Measurements from ENCODE around the gene CDH4.

CDH4 gene

DNA sequence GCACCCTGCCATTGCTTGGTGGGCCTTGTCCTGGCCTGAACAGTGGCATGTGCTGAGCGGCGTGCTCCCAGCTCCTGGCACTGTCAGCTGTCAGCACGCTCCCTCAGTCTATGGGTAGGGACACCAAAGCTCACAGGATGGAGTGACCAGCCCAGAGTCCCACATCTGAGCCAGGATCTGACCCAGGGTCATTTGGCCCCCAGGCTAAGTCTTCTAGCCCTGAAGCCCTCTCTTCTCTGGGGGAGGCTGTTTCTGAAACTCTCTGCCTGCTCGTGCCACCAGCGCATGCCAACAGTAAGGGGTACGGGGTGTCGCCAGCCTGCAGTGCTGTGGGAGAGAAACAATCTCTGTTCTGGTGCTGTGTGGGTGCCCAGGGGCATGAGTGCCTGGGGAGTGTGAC lies 37.1 kb downstream of the CDH4 start:
- Histone ChIP-seq H3K4me1 (ENCODE audit: control insufficient read depth in 5 of 5, insufficient read depth in 5 of 5, low read length in 5 of 5) (peaks cover 0 to 4% (median 0%) of the 10 kb centered on the region in 5 donors), H3K36me3 (ENCODE audit: control insufficient read depth in 5 of 5, insufficient read depth in 5 of 5, low read length in 5 of 5) (no peaks in the 10 kb centered on the region), H3K4me3 (ENCODE audit: low read depth in 1 of 5, low read length in 5 of 5) (no peak overlapping the region), H3K27ac (ENCODE audit: low read depth, low read length) (no peak overlapping the region), H3K27me3 (ENCODE audit: control insufficient read depth in 5 of 5, insufficient read depth in 4 of 5, low read length in 5 of 5) (peaks cover under 1 to 25% (median 14%) of the 10 kb centered on the region in 5 donors), H3K9me3 (ENCODE audit: control insufficient read depth in 5 of 5, low read length in 5 of 5) (peaks cover 0 to 3% (median 0%) of the 10 kb centered on the region in 5 donors), H3K9ac (ENCODE audit: low read length in 5 of 5) (no peak overlapping the region)

- no peak overlapping the region for H3K27ac ChIP-seq (ENCODE audit: low read depth, low read length)
- peaks cover 0 to 3% (median 0%) of the 10 kb centered on the region in 5 donors for H3K9me3 ChIP-seq (ENCODE audit: control insufficient read depth in 5 of 5, low read length in 5 of 5)
- H3K4me3 ChIP-seq (ENCODE audit: low read depth in 1 of 5, low read length in 5 of 5) = no peak overlapping the region
- H3K9ac ChIP-seq (ENCODE audit: low read length in 5 of 5) = no peak overlapping the region
- peaks cover 2 to 25% (median 16%) of the 10 kb centered on the region in 5 donors for H3K27me3 ChIP-seq (ENCODE audit: control insufficient read depth in 5 of 5, insufficient read depth in 4 of 5, low read length in 5 of 5)
- H3K36me3 ChIP-seq (ENCODE audit: control insufficient read depth in 5 of 5, insufficient read depth in 5 of 5, low read length in 5 of 5) = no peaks in the 10 kb centered on the region
- peaks cover 0 to 4% (median 0%) of the 10 kb centered on the region in 5 donors for H3K4me1 ChIP-seq (ENCODE audit: control insufficient read depth in 5 of 5, insufficient read depth in 5 of 5, low read length in 5 of 5)
These were observed 38.7 kb downstream of the CDH4 start for GRCh38 chr20:61290721-61291120.

- Histone ChIP-seq H3K4me3 (ENCODE audit: low read depth in 1 of 5, low read length in 5 of 5) (no peak overlapping the region), H3K9me3 (ENCODE audit: control insufficient read depth in 5 of 5, low read length in 5 of 5) (peaks cover 0 to 3% (median 0%) of the 10 kb centered on the region in 5 donors), H3K4me1 (ENCODE audit: control insufficient read depth in 5 of 5, insufficient read depth in 5 of 5, low read length in 5 of 5) (peaks cover 0 to 4% (median 0%) of the 10 kb centered on the region in 5 donors), H3K9ac (ENCODE audit: low read length in 5 of 5) (no peak overlapping the region), H3K27me3 (ENCODE audit: control insufficient read depth in 5 of 5, insufficient read depth in 4 of 5, low read length in 5 of 5) (peaks cover 2 to 25% (median 12%) of the 10 kb centered on the region in 5 donors), H3K36me3 (ENCODE audit: control insufficient read depth in 5 of 5, insufficient read depth in 5 of 5, low read length in 5 of 5) (no peaks in the 10 kb centered on the region), H3K27ac (ENCODE audit: low read depth, low read length) (no peak overlapping the region)
These were observed 39.2 kb downstream of the CDH4 start for GRCh38 chr20:61291166-61291829.

GRCh38 chr20:61292391-61292790 lies 40.3 kb downstream of the CDH4 start:
- no peak overlapping the region for H3K4me3 ChIP-seq (ENCODE audit: low read depth in 1 of 5, low read length in 5 of 5)
- no peak overlapping the region for H3K9ac ChIP-seq (ENCODE audit: low read length in 5 of 5)
- no peak overlapping the region for H3K27ac ChIP-seq (ENCODE audit: low read depth, low read length)
- peaks cover 0 to 3% (median 0%) of the 10 kb centered on the region in 5 donors for H3K9me3 ChIP-seq (ENCODE audit: control insufficient read depth in 5 of 5, low read length in 5 of 5)
- peaks cover 0 to 4% (median 0%) of the 10 kb centered on the region in 5 donors for H3K4me1 ChIP-seq (ENCODE audit: control insufficient read depth in 5 of 5, insufficient read depth in 5 of 5, low read length in 5 of 5)
- peaks cover 2 to 20% (median 9%) of the 10 kb centered on the region in 5 donors for H3K27me3 ChIP-seq (ENCODE audit: control insufficient read depth in 5 of 5, insufficient read depth in 4 of 5, low read length in 5 of 5)
- H3K36me3 ChIP-seq (ENCODE audit: control insufficient read depth in 5 of 5, insufficient read depth in 5 of 5, low read length in 5 of 5) = no peaks in the 10 kb centered on the region

DNA sequence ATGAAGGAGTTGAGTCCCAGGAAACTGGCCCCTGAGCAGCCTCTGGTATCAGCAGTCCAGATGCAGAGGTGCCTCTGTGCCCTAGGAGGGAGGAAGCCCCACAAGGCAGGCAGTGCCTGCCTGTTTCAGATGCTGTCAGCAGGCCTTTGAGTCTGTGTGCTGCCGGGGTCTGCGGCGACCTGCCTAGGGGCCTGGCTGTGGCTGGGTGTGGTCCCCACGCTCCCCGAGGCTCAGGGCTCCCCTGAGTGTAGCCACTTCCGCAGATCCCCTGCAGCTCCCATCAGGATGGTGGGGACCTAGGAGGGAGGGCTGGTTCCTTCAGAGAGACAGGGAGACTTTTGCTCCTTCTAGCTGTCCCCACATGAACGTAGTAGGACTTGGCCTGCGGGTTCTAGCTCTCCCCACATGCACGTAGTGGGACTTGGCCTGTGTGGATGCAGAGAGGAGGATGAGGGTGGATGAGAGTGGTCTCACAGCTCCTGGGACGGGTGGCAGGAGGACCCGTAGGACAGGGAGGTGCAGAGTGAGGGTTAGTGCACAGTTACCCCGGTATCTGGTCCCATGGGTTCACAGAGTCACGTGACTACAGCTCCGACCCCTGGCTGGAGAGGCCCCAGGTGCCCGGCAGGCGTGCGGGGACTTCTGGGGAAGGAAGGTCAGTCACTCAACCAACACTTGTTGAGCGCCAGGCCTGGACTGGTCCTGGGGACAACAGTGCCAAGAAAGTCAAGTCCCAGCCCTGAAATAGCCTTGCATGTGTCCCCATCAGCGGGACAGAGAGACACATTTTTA lies 41.0 kb downstream of the CDH4 start:
- H3K27me3 ChIP-seq (ENCODE audit: control insufficient read depth in 5 of 5, insufficient read depth in 4 of 5, low read length in 5 of 5) = peaks cover 2 to 16% (median 6%) of the 10 kb centered on the region in 5 donors
- no peaks in the 10 kb centered on the region for H3K36me3 ChIP-seq (ENCODE audit: control insufficient read depth in 5 of 5, insufficient read depth in 5 of 5, low read length in 5 of 5)
- no peak overlapping the region for H3K9ac ChIP-seq (ENCODE audit: low read length in 5 of 5)
- H3K4me3 ChIP-seq (ENCODE audit: low read depth in 1 of 5, low read length in 5 of 5) = no peak overlapping the region
- no peak overlapping the region for H3K27ac ChIP-seq (ENCODE audit: low read depth, low read length)
- peaks cover 0 to 4% (median 0%) of the 10 kb centered on the region in 5 donors for H3K4me1 ChIP-seq (ENCODE audit: control insufficient read depth in 5 of 5, insufficient read depth in 5 of 5, low read length in 5 of 5)
- peaks cover 0 to 3% (median 0%) of the 10 kb centered on the region in 5 donors for H3K9me3 ChIP-seq (ENCODE audit: control insufficient read depth in 5 of 5, low read length in 5 of 5)

DNA sequence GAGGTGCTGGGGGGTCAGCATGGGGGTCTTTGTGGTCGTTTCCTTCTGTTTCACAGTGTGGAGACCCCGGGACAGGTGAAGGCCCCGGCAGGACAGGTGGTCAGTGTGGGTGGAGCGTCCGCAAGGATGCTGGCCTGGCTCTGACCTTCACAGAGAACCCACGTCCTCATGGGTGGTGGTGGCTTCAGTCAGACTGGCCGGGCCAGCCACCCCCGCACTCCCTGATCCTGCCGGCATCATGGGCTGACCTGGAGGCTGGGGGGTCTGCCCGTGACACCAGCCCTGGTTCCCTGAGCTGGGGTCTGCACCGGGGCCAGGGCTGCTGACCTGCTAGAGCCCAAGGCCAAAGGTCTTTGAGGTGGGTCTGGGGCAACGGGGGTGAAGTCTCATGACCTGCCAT lies 41.9 kb downstream of the CDH4 start:
- Histone ChIP-seq H3K4me1 (ENCODE audit: control insufficient read depth in 5 of 5, insufficient read depth in 5 of 5, low read length in 5 of 5) (no peaks in the 10 kb centered on the region), H3K27ac (ENCODE audit: low read depth, low read length) (no peak overlapping the region), H3K9me3 (ENCODE audit: control insufficient read depth in 5 of 5, low read length in 5 of 5) (peaks cover 0 to 3% (median 0%) of the 10 kb centered on the region in 5 donors), H3K4me3 (ENCODE audit: low read depth in 1 of 5, low read length in 5 of 5) (no peak overlapping the region), H3K27me3 (ENCODE audit: control insufficient read depth in 5 of 5, insufficient read depth in 4 of 5, low read length in 5 of 5) (peaks cover 2 to 14% (median 6%) of the 10 kb centered on the region in 5 donors), H3K9ac (ENCODE audit: low read length in 5 of 5) (no peak overlapping the region), H3K36me3 (ENCODE audit: control insufficient read depth in 5 of 5, insufficient read depth in 5 of 5, low read length in 5 of 5) (no peaks in the 10 kb centered on the region)

DNA sequence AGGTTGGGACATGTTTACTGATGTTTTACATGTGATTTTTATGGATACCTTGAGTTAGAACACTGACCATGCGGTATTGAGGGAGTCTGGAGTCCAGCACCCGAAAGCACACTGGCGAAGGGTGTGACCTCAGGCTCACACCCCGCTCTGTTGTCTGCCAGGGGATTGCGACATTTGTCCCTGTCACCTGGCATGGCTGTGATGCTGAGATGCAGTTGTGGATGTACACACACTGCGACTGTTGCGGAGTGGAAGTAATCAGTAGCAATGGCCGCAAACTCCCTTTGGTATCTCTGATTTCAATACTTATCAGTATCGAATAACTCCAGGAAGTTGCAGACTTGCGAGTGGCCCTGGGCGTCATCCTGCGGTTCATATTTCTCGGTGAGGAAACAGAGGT lies 43.2 kb downstream of the CDH4 start:
- Histone ChIP-seq H3K36me3 (ENCODE audit: control insufficient read depth in 5 of 5, insufficient read depth in 5 of 5, low read length in 5 of 5) (no peaks in the 10 kb centered on the region), H3K9me3 (ENCODE audit: control insufficient read depth in 5 of 5, low read length in 5 of 5) (peaks cover 0 to 3% (median 0%) of the 10 kb centered on the region in 5 donors), H3K27ac (ENCODE audit: low read depth, low read length) (no peak overlapping the region), H3K27me3 (ENCODE audit: control insufficient read depth in 5 of 5, insufficient read depth in 4 of 5, low read length in 5 of 5) (peaks cover 4 to 15% (median 8%) of the 10 kb centered on the region in 5 donors), H3K4me1 (ENCODE audit: control insufficient read depth in 5 of 5, insufficient read depth in 5 of 5, low read length in 5 of 5) (no peaks in the 10 kb centered on the region), H3K4me3 (ENCODE audit: low read depth in 1 of 5, low read length in 5 of 5) (no peak overlapping the region), H3K9ac (ENCODE audit: low read length in 5 of 5) (no peak overlapping the region)

GRCh38 chr20:61295682-61296628 lies 43.9 kb downstream of the CDH4 start:
- Histone ChIP-seq H3K27me3 (ENCODE audit: control insufficient read depth in 5 of 5, insufficient read depth in 4 of 5, low read length in 5 of 5) (peaks cover 4 to 20% (median 9%) of the 10 kb centered on the region in 5 donors), H3K36me3 (ENCODE audit: control insufficient read depth in 5 of 5, insufficient read depth in 5 of 5, low read length in 5 of 5) (no peaks in the 10 kb centered on the region), H3K4me3 (ENCODE audit: low read depth in 1 of 5, low read length in 5 of 5) (no peak overlapping the region), H3K27ac (ENCODE audit: low read depth, low read length) (no peak overlapping the region), H3K9ac (ENCODE audit: low read length in 5 of 5) (no peak overlapping the region), H3K9me3 (ENCODE audit: control insufficient read depth in 5 of 5, low read length in 5 of 5) (no peaks in the 10 kb centered on the region), H3K4me1 (ENCODE audit: control insufficient read depth in 5 of 5, insufficient read depth in 5 of 5, low read length in 5 of 5) (no peaks in the 10 kb centered on the region)

- no peaks in the 10 kb centered on the region for H3K36me3 ChIP-seq (ENCODE audit: control insufficient read depth in 5 of 5, insufficient read depth in 5 of 5, low read length in 5 of 5)
- H3K4me3 ChIP-seq (ENCODE audit: low read depth in 1 of 5, low read length in 5 of 5) = no peak overlapping the region
These were observed 44.6 kb downstream of the CDH4 start for GRCh38 chr20:61296629-61297019.

More at GRCh38 chr20:61296629-61297019, 44.6 kb downstream of the CDH4 start:
- no peak overlapping the region for H3K27ac ChIP-seq (ENCODE audit: low read depth, low read length)
- peaks cover 0 to 20% (median 9%) of the 10 kb centered on the region in 5 donors for H3K27me3 ChIP-seq (ENCODE audit: control insufficient read depth in 5 of 5, insufficient read depth in 4 of 5, low read length in 5 of 5)
- no peak overlapping the region for H3K9ac ChIP-seq (ENCODE audit: low read length in 5 of 5)
- no peaks in the 10 kb centered on the region for H3K4me1 ChIP-seq (ENCODE audit: control insufficient read depth in 5 of 5, insufficient read depth in 5 of 5, low read length in 5 of 5)
- H3K9me3 ChIP-seq (ENCODE audit: control insufficient read depth in 5 of 5, low read length in 5 of 5) = no peaks in the 10 kb centered on the region

Measured in subcutaneous abdominal adipose tissue (tissue), 5 donors.